Epithelial cell of proximal tubule (primary cell): ENCODE data around the gene PGC. TPM values are rescaled to one million over a fixed set of nuclear protein-coding genes. Genes with fewer than 3 reads are reported as not detected.

Experiments
- DNase-seq: peaks from one replicate; pipeline ENCODE4 v3.0.0-alpha.2; 2011; ENCODE audit warnings: low read depth
- H3K4me3 ChIP-seq: 2 replicates; pipeline ENCODE4 v1.5.1; 2011; ENCODE audit warnings: low read depth, mild to moderate bottlenecking, low read length
- total RNA-seq: library from RNA; depleted of rRNA; stranded (reverse); fragments of >200 nt; gene quantifications from 2 replicates; pipeline ENCODE4 v1.2.3, GENCODE V29; 2015
- TF ChIP-seq, protein P1 (sequence below): conservative IDR thresholded peaks from 2 replicates; pipeline ENCODE4 v1.5.1; 2012; ENCODE audit warnings: low read depth, mild to moderate bottlenecking, low read length

The PGC gene
- total RNA-seq, 1 donor from 2014 or later = not detected

DNA sequence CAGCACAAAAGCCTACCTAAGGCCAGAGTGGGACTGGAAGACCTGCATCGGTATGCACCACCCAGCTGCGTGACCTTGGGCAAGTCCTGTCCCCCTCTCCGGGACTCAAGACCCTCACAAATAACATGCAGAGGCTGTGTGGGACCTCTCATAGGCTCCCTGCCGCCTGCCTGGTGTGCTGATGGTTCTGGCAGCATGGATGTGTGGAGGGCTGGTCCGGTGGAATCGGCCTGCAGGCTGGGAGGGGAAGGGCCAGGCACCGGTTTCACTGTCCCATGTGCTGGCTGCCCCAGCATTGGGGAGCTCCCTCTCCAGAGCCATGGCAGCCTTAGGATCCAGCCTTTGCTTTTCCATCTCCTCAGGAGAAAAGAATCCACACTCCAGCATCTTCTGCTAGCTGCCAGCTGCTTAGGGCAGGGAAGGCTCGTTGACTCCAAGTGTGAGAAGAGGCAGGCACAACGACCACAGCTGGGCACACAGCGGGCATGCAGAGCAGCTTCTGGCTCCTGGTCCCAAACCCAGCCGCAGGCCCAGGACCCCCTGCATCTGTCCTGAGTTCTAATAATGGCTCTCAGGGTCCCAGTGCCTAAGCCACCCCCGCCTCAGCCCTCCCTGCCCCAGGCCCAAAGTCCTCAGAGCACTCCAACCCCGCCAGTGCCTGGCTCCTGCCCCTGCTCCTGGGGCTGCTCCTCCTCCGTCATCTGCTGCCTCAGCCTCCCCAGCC, 44.3 kb downstream of the PGC start:
- H3K4me3 ChIP-seq = no peak overlapping the region
- DNase-seq = no peak
- TF ChIP-seq, protein P1, sequence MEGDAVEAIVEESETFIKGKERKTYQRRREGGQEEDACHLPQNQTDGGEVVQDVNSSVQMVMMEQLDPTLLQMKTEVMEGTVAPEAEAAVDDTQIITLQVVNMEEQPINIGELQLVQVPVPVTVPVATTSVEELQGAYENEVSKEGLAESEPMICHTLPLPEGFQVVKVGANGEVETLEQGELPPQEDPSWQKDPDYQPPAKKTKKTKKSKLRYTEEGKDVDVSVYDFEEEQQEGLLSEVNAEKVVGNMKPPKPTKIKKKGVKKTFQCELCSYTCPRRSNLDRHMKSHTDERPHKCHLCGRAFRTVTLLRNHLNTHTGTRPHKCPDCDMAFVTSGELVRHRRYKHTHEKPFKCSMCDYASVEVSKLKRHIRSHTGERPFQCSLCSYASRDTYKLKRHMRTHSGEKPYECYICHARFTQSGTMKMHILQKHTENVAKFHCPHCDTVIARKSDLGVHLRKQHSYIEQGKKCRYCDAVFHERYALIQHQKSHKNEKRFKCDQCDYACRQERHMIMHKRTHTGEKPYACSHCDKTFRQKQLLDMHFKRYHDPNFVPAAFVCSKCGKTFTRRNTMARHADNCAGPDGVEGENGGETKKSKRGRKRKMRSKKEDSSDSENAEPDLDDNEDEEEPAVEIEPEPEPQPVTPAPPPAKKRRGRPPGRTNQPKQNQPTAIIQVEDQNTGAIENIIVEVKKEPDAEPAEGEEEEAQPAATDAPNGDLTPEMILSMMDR = no peak

DNA sequence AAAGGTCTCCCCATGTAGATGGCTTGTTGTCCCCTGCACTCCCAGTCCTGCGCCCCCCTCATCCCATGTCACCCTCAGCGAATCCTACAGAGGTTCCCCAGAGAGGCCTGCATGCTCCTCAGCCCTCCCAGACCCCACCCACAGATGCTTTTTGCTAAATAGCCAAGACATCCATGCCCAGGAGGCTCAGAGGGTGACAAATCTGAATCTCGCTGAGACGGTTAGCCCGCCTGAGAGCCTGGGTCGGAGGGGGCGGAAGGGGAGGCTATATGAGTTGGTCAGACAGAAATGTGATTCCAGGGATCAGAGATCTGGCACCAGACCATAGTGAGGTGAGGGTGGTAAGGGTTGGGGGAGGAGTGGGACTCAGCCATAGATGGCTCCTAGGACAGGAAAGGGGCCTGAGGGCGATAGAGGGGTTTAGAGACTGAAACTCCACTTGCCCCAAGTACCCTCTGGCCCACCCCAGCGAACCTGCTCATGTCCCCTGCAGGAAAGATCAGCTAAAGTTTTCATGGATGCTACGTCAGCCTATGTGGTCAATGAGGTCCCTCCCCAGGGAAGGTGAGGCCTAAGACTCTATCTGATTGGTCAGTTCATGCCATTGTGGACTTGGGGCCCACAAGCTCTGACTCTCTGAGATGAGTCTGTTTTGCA, 45.0 kb downstream of the PGC start:
- no peak overlapping the region for H3K4me3 ChIP-seq
- DNase-seq = no peak
- TF ChIP-seq, protein P1 = no peak

DNA sequence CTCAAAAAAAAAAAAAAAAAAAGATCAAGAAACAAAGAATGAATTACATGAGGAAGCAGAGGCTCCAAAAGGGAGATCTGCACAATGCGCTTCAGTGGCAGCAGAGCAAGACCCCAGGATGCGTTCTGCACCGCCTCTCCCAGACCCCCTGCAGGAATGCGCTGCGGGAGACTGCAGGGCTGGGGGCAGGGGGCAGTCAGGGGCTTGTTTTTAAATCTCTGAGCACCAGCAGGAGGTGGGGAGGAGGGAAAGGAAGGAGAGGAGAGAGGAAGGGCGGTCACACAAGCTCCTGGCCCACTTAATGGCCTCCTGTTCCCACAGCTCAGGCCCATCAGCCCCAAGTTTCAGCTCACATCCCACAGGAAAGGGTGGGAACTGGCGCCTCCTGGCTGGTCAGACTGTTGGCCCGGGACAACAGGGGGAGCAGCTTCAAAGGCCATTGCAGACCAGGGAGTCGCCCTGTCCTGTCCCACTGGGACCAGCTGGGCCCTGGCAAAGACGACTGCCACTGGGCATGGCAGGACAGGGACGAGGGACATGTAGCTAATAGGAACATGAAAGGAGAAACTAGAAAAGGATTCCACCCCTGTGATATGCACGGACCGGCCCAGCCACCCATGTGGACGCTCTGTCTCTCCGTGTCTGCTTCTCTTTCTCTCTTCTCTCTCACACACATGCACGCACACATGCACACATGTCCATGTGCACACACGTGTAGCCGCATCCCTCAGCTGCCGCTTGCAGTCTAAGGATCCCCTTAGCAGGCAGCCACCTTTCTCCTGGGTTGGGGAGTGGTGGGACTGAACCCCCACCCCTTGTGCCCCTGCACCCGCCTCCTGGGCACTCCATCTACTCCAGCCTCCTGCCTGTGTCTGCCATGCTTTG, 46.5 kb downstream of the PGC start:
- TF ChIP-seq, protein P1 = no peak
- DNase-seq = no peak
- H3K4me3 ChIP-seq = no peak overlapping the region

DNA sequence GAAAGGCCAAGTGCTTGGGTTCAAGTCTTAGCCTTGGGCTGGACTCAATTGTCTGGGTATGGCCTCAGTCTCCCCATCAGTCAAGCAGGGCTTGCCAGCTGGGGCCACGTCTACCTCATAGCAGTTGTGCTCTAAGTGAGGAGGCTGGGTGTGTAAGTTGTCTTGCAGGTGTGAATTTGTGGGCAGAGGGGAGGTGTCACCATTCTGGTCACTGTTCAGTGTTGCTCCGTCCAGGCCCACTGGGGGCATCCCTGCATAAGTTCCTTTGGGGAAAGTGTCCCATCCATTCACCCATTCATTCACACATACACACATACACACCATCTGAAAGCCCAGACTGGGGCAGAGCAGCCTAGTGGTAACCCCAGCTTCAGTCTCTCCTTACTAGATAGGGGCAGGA, 48.1 kb downstream of the PGC start:
- no peak for DNase-seq
- no peak overlapping the region for H3K4me3 ChIP-seq
- TF ChIP-seq, protein P1 = no peak

DNA sequence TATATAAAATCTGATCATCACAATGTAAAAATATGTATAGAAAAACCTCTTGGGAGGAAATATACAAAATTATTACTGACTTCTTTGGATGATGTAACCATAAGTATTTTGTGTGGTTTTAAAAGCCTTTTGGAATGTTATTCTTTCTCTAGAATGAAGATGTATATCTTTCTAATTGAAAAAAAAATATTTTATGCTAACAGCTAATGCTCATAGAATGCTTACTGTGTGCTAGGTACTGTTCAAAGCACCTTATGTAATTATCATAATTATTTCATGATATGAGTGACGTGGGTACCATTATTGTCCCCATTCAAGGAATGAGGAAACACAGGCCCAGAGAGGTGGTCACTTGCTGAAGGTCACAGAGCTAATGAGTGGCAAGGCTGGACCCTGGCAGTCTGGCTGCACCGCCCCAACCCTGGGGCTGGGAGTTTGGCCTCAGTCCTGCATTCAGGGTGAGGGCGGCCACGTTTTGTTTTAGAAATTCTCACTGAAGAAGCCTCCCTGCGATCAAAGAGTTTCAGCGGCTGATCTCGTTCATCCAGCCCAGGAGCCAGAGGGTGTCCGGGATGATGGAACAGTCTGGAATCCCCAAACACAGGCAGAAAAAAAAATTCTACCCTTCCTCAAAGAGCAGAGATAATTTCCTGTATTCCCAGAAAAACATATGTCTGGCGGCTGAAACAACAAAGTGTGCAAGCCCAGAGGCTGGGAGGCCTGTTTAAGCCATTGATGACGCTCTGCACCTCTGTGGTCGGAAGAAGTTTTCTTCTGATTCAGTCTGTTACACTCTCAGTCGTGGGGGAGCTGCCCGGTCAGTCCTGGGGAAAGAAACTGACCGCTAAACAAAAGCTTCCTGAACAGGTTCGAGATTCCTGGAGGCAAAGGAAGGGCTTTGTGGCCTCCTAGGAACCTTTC, 49.1 kb downstream of the PGC start:
- H3K4me3 ChIP-seq = no peak overlapping the region
- TF ChIP-seq, protein P1 = no peak
- no peak for DNase-seq

DNA sequence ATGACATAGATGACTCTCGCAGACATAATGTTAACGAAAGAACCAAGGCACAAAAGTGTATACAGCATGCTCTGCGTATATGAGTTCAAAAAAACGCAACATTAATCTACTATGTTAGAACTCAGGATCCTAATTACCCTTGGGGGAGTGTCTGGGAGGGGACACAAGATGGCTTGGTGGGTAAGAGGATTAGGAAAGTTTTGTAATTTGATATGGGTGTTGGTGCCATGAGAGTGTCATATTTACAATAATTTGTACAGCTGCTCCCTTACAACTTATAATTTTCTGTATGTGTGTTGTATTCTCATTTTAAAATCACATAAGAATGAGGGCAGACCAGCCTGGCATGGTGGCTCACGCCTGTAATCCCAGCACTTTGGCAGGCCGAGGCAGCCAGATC, 50.4 kb downstream of the PGC start:
- H3K4me3 ChIP-seq = no peak overlapping the region
- TF ChIP-seq, protein P1 = no peak
- no peak for DNase-seq
